Measurements from ENCODE around the gene TGIF1. TPM values are rescaled to one million over a fixed set of nuclear protein-coding genes. Genes with fewer than 3 reads are reported as not detected.

The TGIF1 gene
- total and polyA plus RNA-seq, 9 of the 15 experiments (the other 6 are each of a cell fraction or from before 2014, with no cell fraction given): 16.1 to 77.7 (median 44.6) TPM

DNA sequence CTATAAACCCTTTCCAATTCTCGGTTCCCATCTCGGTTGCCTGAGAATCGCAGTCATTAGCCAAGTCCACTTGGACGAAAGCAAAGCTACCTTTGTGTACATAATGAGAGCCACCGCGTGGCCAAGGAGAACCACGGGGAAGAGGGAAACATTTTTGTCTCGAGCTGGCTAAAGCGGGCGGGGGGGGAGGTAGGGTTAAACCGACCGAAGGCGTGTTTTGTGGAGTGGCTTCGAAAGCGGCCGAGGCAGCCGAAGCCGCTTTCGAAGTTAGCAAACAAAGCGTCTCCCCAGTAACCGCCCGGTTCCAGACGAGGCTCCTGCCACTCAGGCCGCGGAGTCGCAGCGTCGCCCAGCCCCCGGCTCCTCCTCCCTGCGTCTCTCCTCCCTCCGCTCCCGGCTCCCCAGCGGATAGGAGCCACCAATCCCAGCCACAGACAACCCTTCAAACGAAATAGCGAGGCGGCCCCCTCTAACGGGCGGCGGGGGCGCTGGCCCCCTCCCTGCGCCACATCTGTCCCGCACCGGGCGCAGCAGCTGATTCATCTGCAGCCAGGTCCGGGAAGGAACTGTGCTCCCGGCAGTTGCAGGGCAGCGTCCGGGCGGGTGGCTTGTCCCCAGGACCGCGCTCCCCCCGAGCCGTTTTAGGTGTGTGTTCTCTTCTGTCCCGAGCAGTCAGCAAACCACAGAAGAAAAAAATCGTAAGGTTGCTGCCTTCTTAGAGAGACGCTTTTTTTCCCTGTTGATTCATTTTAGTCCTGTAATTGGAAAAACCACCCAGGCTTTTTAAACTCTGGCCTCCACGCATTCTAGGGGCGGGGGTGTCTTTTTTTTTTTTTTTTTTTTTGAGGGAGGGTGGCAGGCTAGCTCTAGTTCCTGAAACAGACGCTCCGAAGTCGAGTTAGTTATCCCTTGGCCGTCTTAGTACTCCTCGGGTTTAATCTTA, 1.8 kb upstream of the TGIF1 start (continued):
- TF ChIP-seq RBM22 (IDR thresholded peaks at IDR 0.05; ENCODE audit: low read depth, low read length, poor library complexity, severe bottlenecking): peak; percentile 98
- peak; percentile 60 for TF ChIP-seq HCFC1 (IDR thresholded peaks at IDR 0.05; ENCODE audit: low read depth, low read length)
- TF ChIP-seq ZNF764 (CRISPR knock-in tag; IDR thresholded peaks at IDR 0.05; ENCODE audit: low read depth): peak; percentile 66
- TF ChIP-seq RBBP5 (IDR thresholded peaks at IDR 0.05; ENCODE audit: borderline replicate concordance, insufficient read depth, low read length, poor library complexity, severe bottlenecking): peak; percentile 55
- no peak for TF ChIP-seq ZNF134 (CRISPR knock-in tag; conservative IDR thresholded peaks at IDR 0.05)
- TF ChIP-seq HOXB6 (CRISPR knock-in tag; IDR thresholded peaks at IDR 0.05; ENCODE audit: borderline replicate concordance): no peak
- peak; percentile 99 for TF ChIP-seq CXXC5 (CRISPR knock-in tag; IDR thresholded peaks at IDR 0.05)
- TF ChIP-seq KLF16 (IDR thresholded peaks at IDR 0.05): peak; percentile 48; the same call in 1 of the 2 replicates
- TF ChIP-seq FOXK1 (CRISPR knock-in tag; IDR thresholded peaks at IDR 0.05; ENCODE audit: borderline replicate concordance): no peak; the same call in 1 of the 2 replicates
- no peak for TF ChIP-seq EWSR1 (IDR thresholded peaks at IDR 0.05; ENCODE audit: borderline replicate concordance, low read depth, partially characterized antibody)
- no peak for TF ChIP-seq ZNF174 (CRISPR knock-in tag; IDR thresholded peaks at IDR 0.05)
- TF ChIP-seq TRIM24 (IDR thresholded peaks at IDR 0.05): no peak
- no peak for TF ChIP-seq TOE1 (IDR thresholded peaks at IDR 0.05; ENCODE audit: borderline replicate concordance)
- TF ChIP-seq TOE1 (CRISPR knock-in tag; IDR thresholded peaks at IDR 0.05; ENCODE audit: borderline replicate concordance, low read depth): no peak
- no peak for TF ChIP-seq DNMT1 (IDR thresholded peaks at IDR 0.05)
- TF ChIP-seq BRD9 (IDR thresholded peaks at IDR 0.05; ENCODE audit: low read depth, partially characterized antibody): no peak
- TF ChIP-seq, protein P1, sequence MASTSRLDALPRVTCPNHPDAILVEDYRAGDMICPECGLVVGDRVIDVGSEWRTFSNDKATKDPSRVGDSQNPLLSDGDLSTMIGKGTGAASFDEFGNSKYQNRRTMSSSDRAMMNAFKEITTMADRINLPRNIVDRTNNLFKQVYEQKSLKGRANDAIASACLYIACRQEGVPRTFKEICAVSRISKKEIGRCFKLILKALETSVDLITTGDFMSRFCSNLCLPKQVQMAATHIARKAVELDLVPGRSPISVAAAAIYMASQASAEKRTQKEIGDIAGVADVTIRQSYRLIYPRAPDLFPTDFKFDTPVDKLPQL (IDR thresholded peaks at IDR 0.05; ENCODE audit: extremely low read depth, insufficient read length): no peak
- TF ChIP-seq ZBTB1 (CRISPR knock-in tag; IDR thresholded peaks at IDR 0.05; ENCODE audit: borderline replicate concordance, low read depth): peak; percentile 90
- TF ChIP-seq HNRNPH1 (optimal IDR thresholded peaks at IDR 0.05; ENCODE audit: low read depth, low read length): no peak
- peak; percentile 18 for TF ChIP-seq POU5F1 (IDR thresholded peaks at IDR 0.05; ENCODE audit: borderline replicate concordance, low read depth, low read length, partially characterized antibody)
- TF ChIP-seq ZC3H11A (IDR thresholded peaks at IDR 0.05; ENCODE audit: low read depth, low read length): 0 out of 2 replicates have a peak, but pooled peaks have one; percentile 18
- no peak for TF ChIP-seq CTBP1 (IDR thresholded peaks at IDR 0.05; ENCODE audit: borderline replicate concordance)
- TF ChIP-seq, protein P2, sequence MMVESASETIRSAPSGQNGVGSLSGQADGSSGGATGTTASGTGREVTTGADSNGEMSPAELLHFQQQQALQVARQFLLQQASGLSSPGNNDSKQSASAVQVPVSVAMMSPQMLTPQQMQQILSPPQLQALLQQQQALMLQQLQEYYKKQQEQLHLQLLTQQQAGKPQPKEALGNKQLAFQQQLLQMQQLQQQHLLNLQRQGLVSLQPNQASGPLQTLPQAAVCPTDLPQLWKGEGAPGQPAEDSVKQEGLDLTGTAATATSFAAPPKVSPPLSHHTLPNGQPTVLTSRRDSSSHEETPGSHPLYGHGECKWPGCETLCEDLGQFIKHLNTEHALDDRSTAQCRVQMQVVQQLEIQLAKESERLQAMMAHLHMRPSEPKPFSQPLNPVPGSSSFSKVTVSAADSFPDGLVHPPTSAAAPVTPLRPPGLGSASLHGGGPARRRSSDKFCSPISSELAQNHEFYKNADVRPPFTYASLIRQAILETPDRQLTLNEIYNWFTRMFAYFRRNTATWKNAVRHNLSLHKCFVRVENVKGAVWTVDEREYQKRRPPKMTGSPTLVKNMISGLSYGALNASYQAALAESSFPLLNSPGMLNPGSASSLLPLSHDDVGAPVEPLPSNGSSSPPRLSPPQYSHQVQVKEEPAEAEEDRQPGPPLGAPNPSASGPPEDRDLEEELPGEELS (CRISPR knock-in tag; IDR thresholded peaks at IDR 0.05; ENCODE audit: borderline replicate concordance): peak; percentile 34
- peak; percentile 99 to 100 for TF ChIP-seq MAZ (CRISPR knock-in tag; conservative IDR thresholded peaks at IDR 0.05 in 1 of 2, IDR thresholded peaks at IDR 0.05 in 1 of 2)
- TF ChIP-seq ARNT (IDR thresholded peaks at IDR 0.05): no peak

Data from K562 (cell line).